Muscle layer of duodenum (tissue), 2 donors: ENCODE results near the gene MGMT.

Experiments used
- H3K27ac ChIP-seq: one replicate; pipeline ENCODE4 v1.7.0; 2013; ENCODE audit warnings: mild to moderate bottlenecking, low read length
- H3K27me3 ChIP-seq: one replicate; pipeline ENCODE4 v1.7.0; 2013; ENCODE audit warnings: low read depth, mild to moderate bottlenecking, control low read depth, low read length
- H3K36me3 ChIP-seq, 2 donors: one replicate each; pipeline ENCODE4 v1.7.0; 2013; ENCODE audit warnings: low read length in 2 of 2, control low read depth in 1 of 2, mild to moderate bottlenecking in 1 of 2; ENCODE audit not compliant: insufficient read depth in 2 of 2, control insufficient read depth in 1 of 2
- H3K4me1 ChIP-seq, 2 donors: one replicate each; pipeline ENCODE4 v1.7.0; 2013; ENCODE audit warnings: low read length in 2 of 2, mild to moderate bottlenecking in 2 of 2, control low read depth in 1 of 2, moderate library complexity in 1 of 2; ENCODE audit not compliant: insufficient read depth in 2 of 2, control insufficient read depth in 1 of 2
- H3K4me3 ChIP-seq, 2 donors: one replicate each; pipeline ENCODE4 v1.7.0; 2013; ENCODE audit warnings: low read length in 2 of 2, low read depth in 1 of 2, mild to moderate bottlenecking in 1 of 2
- H3K9me3 ChIP-seq, 2 donors: one replicate each; pipeline ENCODE4 v1.7.0; 2013; ENCODE audit warnings: low read length in 2 of 2, control low read depth in 1 of 2, mild to moderate bottlenecking in 1 of 2; ENCODE audit not compliant: control insufficient read depth in 1 of 2
- donor health status: healthy.

MGMT gene

GRCh38 chr10:129570185-129570584 is 103.1 kb downstream of the MGMT start:
- H3K27ac ChIP-seq = no peak overlapping the region
- H3K4me3 ChIP-seq = no peak overlapping the region
- H3K9me3 ChIP-seq = no peaks in the 10 kb centered on the region
- peaks cover 0 to 6% of the 10 kb centered on the region in 2 donors for H3K36me3 ChIP-seq
- no peaks in the 10 kb centered on the region for H3K4me1 ChIP-seq
- H3K27me3 ChIP-seq = no peaks in the 10 kb centered on the region

DNA sequence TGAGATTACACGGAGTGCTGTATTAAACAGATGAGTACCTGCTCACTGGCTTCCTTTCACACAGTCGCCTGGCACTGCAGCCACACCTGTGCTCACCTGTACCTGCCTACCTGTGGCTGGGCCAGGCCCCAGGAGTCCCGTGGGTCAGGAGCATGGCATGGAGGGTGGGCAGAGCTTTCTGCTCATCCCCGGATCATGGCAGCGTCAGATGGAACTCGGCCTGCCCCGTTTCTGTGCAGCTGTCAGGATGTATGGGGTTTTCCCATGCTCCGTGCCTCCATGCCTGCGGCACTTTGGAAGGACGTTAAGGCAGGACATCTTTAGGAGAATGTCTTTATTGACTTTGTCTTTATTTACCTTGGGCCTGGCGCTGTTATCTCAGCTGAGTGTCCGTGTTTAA is 112.2 kb downstream of the MGMT start:
- H3K36me3 ChIP-seq = no peaks in the 10 kb centered on the region
- no peaks in the 10 kb centered on the region for H3K27me3 ChIP-seq
- no peaks in the 10 kb centered on the region for H3K9me3 ChIP-seq
- H3K4me3 ChIP-seq = no peak overlapping the region
- H3K4me1 ChIP-seq = no peaks in the 10 kb centered on the region
- no peak overlapping the region for H3K27ac ChIP-seq

DNA sequence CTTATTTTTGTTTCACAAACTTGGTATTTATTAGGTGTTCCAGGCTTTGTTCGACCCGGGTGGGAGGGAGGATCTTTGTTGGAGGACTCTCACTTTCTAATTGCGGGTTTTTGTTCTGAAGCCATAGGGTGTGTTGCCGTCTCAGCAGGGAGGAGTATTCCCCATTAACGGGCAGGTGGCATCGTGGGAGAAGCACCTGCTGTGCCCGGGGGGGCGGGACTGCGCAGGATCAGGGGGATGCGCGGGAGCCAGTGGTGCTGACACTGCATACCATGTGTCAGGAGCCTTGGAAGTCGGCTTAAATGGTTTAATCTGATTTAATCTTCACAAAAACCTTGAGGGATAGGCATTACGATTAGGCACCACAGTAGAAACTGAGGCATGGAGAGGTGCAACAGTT is 113.0 kb downstream of the MGMT start:
- H3K27ac ChIP-seq = no peak overlapping the region
- no peaks in the 10 kb centered on the region for H3K4me1 ChIP-seq
- no peaks in the 10 kb centered on the region for H3K27me3 ChIP-seq
- no peaks in the 10 kb centered on the region for H3K36me3 ChIP-seq
- no peak overlapping the region for H3K4me3 ChIP-seq
- peaks cover 0 to 3% of the 10 kb centered on the region in 2 donors for H3K9me3 ChIP-seq

GRCh38 chr10:129580901-129581300 is 113.9 kb downstream of the MGMT start:
- Histone ChIP-seq H3K4me3 (no peak overlapping the region), H3K36me3 (peaks cover 0 to 3% of the 10 kb centered on the region in 2 donors), H3K9me3 (peaks cover 0 to 6% of the 10 kb centered on the region in 2 donors), H3K27me3 (no peaks in the 10 kb centered on the region), H3K4me1 (no peaks in the 10 kb centered on the region), H3K27ac (no peak overlapping the region)

GRCh38 chr10:129581827-129582411 is 114.9 kb downstream of the MGMT start:
- Histone ChIP-seq H3K4me1 (no peaks in the 10 kb centered on the region), H3K27ac (no peak overlapping the region), H3K4me3 (no peak overlapping the region), H3K9me3 (peaks cover 5 to 13% of the 10 kb centered on the region in 2 donors), H3K27me3 (no peaks in the 10 kb centered on the region), H3K36me3 (peaks cover 0 to 6% of the 10 kb centered on the region in 2 donors)

DNA sequence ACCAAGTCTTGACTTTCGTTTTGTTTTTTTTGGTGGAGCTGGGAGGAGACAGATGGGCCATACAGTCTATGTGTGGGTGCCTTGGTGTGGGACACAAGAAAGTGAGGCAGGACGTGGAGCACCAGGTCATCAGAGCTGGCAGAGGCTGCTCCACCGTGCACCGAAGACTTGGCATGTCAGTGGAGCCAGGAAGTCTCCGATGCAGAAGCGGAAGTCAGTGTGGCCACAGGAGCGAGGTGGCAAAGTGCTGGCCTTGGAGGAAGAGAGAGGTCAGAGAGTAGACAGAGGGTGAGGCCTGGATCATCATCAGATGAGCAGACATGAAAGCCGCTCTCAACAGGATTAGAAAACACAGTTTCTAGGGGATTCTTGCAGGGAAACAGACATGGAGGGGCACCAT is 116.8 kb downstream of the MGMT start:
- H3K27ac ChIP-seq = no peak overlapping the region
- H3K4me3 ChIP-seq = no peak overlapping the region
- peaks cover 0 to 10% of the 10 kb centered on the region in 2 donors for H3K36me3 ChIP-seq
- H3K27me3 ChIP-seq = no peaks in the 10 kb centered on the region
- peaks cover 8 to 25% of the 10 kb centered on the region in 2 donors for H3K9me3 ChIP-seq
- no peaks in the 10 kb centered on the region for H3K4me1 ChIP-seq

DNA sequence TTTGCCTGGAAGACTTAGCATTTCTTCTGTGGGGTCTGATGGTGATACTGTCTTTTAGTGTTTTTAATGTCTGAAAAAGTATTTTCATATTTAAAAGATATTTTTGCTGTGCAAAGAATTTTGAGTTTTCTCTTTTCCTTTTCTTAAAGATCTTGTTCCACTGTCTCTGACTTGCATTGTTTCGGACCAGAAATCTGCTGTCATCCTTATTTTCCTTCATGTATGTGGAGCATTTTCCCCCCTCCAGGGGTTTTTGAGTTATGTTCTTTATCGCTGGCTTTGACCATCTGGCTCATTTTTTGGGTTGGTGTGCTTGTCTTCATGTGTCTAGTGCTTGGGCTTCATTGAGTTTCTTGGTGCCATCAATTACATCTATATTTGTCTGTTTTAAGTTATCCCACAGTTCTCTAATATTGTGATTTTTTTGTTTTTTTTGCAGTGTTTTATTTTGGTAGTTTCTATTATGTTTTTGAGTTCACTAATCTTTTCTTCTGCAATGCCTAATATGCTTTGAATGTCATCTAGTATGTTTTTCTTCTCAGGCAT is 119.9 kb downstream of the MGMT start:
- H3K4me3 ChIP-seq = no peak overlapping the region
- H3K27me3 ChIP-seq = no peaks in the 10 kb centered on the region
- peaks cover 0 to 14% of the 10 kb centered on the region in 2 donors for H3K36me3 ChIP-seq
- H3K9me3 ChIP-seq = peaks cover 8 to 25% of the 10 kb centered on the region in 2 donors
- H3K27ac ChIP-seq = no peak overlapping the region
- no peaks in the 10 kb centered on the region for H3K4me1 ChIP-seq

GRCh38 chr10:129589546-129589945 is 122.5 kb downstream of the MGMT start:
- peaks cover 0 to 22% of the 10 kb centered on the region in 2 donors for H3K36me3 ChIP-seq
- H3K4me3 ChIP-seq = no peak overlapping the region
- no peak overlapping the region for H3K27ac ChIP-seq
- no peaks in the 10 kb centered on the region for H3K27me3 ChIP-seq
- no peaks in the 10 kb centered on the region for H3K4me1 ChIP-seq
- H3K9me3 ChIP-seq = peaks cover 8 to 24% of the 10 kb centered on the region in 2 donors

DNA sequence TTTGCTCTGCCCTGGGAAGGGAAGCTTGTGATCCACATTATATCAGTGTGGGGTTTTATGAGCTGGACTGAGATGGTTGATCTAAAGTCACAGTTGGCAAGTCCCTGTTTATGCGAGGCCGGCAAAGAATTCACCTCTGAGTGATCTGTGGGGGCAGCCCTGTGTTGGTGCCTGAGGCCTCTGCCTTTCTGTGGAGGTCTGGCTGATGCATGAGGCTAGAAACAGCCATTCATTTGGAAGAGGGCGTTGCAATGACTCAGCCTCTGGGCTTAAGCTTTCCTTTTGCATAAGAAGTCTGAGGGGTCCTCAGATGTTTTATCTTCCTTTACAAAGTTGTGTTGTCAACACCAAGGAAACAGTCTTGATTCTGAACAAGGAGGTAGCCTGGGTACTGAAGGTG is 126.9 kb downstream of the MGMT start:
- H3K4me3 ChIP-seq = no peak overlapping the region
- no peak overlapping the region for H3K27ac ChIP-seq
- no peaks in the 10 kb centered on the region for H3K4me1 ChIP-seq
- no peaks in the 10 kb centered on the region for H3K27me3 ChIP-seq
- H3K36me3 ChIP-seq = peaks cover 0 to 10% of the 10 kb centered on the region in 2 donors
- no peaks in the 10 kb centered on the region for H3K9me3 ChIP-seq

GRCh38 chr10:129594811-129595210 is 127.8 kb downstream of the MGMT start:
- Histone ChIP-seq H3K27ac (no peak overlapping the region), H3K36me3 (peaks cover 0 to 7% of the 10 kb centered on the region in 2 donors), H3K27me3 (no peaks in the 10 kb centered on the region), H3K4me3 (no peak overlapping the region), H3K9me3 (no peaks in the 10 kb centered on the region), H3K4me1 (no peaks in the 10 kb centered on the region)

DNA sequence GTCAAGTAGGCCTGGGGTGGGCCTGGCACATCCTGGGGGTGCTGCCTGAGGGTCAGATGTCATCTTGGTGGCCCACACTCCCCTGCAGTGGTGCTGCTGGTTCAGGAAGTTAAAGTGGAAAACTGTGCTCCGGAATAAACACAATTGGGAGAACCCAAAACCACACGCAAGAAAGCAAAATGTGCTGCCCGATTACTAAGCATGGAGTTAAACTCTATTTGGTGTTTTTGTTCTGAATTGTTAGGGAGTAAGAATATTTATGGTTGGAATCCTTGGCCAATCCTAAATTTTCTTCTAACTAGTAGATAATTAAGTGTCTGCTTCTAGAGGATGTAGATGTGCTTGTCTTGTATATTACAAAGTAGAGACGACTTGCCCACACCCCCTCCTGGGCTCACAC is 131.4 kb downstream of the MGMT start:
- Histone ChIP-seq H3K27ac (no peak overlapping the region), H3K4me1 (no peaks in the 10 kb centered on the region), H3K9me3 (no peaks in the 10 kb centered on the region), H3K36me3 (peaks cover 0 to 4% of the 10 kb centered on the region in 2 donors), H3K27me3 (no peaks in the 10 kb centered on the region), H3K4me3 (no peak overlapping the region)

DNA sequence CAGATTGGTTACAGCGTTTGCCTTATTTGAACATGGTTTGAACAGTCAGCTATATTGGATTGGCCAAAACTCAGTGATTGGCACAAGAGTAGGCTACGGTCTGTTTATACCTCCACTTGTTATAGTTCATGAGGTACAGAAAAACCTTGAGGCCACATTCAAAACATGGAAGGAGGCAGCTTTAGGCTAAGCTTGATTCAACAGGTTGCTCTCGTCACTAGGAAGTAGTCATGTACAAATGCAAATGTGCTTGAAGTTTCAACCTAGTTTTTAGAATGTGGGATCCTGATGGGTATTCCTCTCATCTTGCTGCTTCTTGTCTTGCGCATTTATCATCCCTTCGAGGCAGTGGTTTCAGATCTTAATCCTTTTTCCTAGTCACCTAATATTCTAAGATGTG is 132.1 kb downstream of the MGMT start:
- Histone ChIP-seq H3K4me3 (no peak overlapping the region), H3K27ac (no peak overlapping the region), H3K27me3 (no peaks in the 10 kb centered on the region), H3K36me3 (no peaks in the 10 kb centered on the region), H3K4me1 (no peaks in the 10 kb centered on the region), H3K9me3 (no peaks in the 10 kb centered on the region)
